GM19193 (cell line): ENCODE results near the gene TOPBP1.

Experiments
- POLR2A ChIP-seq: IDR thresholded peaks from 4 replicates; pipeline ENCODE4 v1.6.1; 2011; ENCODE audit not compliant: insufficient read depth, insufficient read length; ENCODE audit errors: extremely low read depth

The TOPBP1 gene

GRCh38 chr3:133598405-133598804, 63.3 kb downstream of the TOPBP1 start:
- no peak for TF ChIP-seq POLR2A

GRCh38 chr3:133595341-133595740, 66.4 kb downstream of the TOPBP1 start:
- TF ChIP-seq POLR2A = no peak

GRCh38 chr3:133593243-133593642, 68.5 kb downstream of the TOPBP1 start:
- no peak for TF ChIP-seq POLR2A

- no peak for TF ChIP-seq POLR2A
Measured at GRCh38 chr3:133592843-133593242, 68.9 kb downstream of the TOPBP1 start.

GRCh38 chr3:133591271-133591742, 70.4 kb downstream of the TOPBP1 start:
- TF ChIP-seq POLR2A = no peak

- no peak for TF ChIP-seq POLR2A
Measured at GRCh38 chr3:133589503-133589902, 72.2 kb downstream of the TOPBP1 start.

- no peak for TF ChIP-seq POLR2A
Measured at GRCh38 chr3:133588784-133589465, 72.8 kb downstream of the TOPBP1 start.

- no peak for TF ChIP-seq POLR2A
Measured at GRCh38 chr3:133588035-133588434, 73.7 kb downstream of the TOPBP1 start.

GRCh38 chr3:133583396-133583795, 78.3 kb downstream of the TOPBP1 start:
- no peak for TF ChIP-seq POLR2A

GRCh38 chr3:133578548-133579191, 83.1 kb downstream of the TOPBP1 start:
- no peak for TF ChIP-seq POLR2A

- no peak for TF ChIP-seq POLR2A
Measured at GRCh38 chr3:133576169-133576568, 85.6 kb downstream of the TOPBP1 start.

- TF ChIP-seq POLR2A = no peak
Measured at GRCh38 chr3:133575086-133575485, 86.7 kb downstream of the TOPBP1 start.

- TF ChIP-seq POLR2A = peak; percentile 69
Measured at GRCh38 chr3:133574260-133574881, 87.4 kb downstream of the TOPBP1 start.

GRCh38 chr3:133573629-133574194, 88.0 kb downstream of the TOPBP1 start, which contains the start of gene CDV3:
CDV3 (plus strand) TSS chr3:133573686; CDS start chr3:133574045, 359 bp downstream.
- TF ChIP-seq POLR2A = peak; percentile 80

GRCh38 chr3:133573054-133573628, 88.6 kb downstream of the TOPBP1 start:
- peak; percentile 61 for TF ChIP-seq POLR2A
